T-cell (primary cell): ENCODE data around the gene METTL16. TPM values are rescaled to one million over a fixed set of nuclear protein-coding genes. Genes with fewer than 3 reads are reported as not detected.
"Not testable (repeated sequence)": the region's sequence is repeated elsewhere in the genome, so short reads cannot be mapped to it uniquely, and the experiment has no call there.

ENCODE experiments used
- ATAC-seq, 4 experiments: fragments of 200-7000 bp in 3 of 4; fragments of 150-1000 bp in 1 of 4; cut with Tn5 transposase; replicated peaks in 1 of 4; 1 replicate in 3 of 4; 2 replicates in 1 of 4; pipeline ENCODE4 v1.10.0; 2021; ENCODE audit warnings: moderate library complexity in 3 of 4, mild to moderate bottlenecking in 2 of 4, moderate number of reproducible peaks in 1 of 4
- CTCF ChIA-PET, 2 donors: fragments of 300-600 bp; sonication (Branson Sonifier 250); formaldehyde crosslinking; loops; one replicate each; lab custom pipeline; 2022; ENCODE audit warnings: antibody characterized with exemption in 2 of 2; lab: Charles Lee
- POLR2A ChIA-PET, 2 donors: fragments of 300-600 bp; sonication (Branson Sonifier 250); formaldehyde crosslinking; loops; one replicate each; lab custom pipeline; 2022; ENCODE audit warnings: antibody characterized with exemption in 2 of 2; lab: Charles Lee
- DNase-seq, 35 experiments: peaks; one replicate each; pipeline versions ENCODE4 v3.0.0 to v3.0.0-alpha.2; 2013 to 2023
- H3K27ac ChIP-seq: one replicate; pipeline ENCODE4 v1.5.1; 2013; ENCODE audit warnings: low read length
- H3K27me3 ChIP-seq, 2 experiments: replicated peaks in 1 of 2; 1 replicate in 1 of 2; 2 replicates in 1 of 2; pipeline versions ENCODE4 v1.6.1 to v1.7.0; 2013; ENCODE audit warnings: low read length in 1 of 2, mixed read lengths in 1 of 2; ENCODE audit not compliant: control insufficient read depth in 2 of 2, insufficient read depth in 2 of 2; ENCODE audit errors: extremely low read depth in 1 of 2
- H3K36me3 ChIP-seq, 2 donors: 1 replicate in 1 of 2; 2 replicates in 1 of 2; pipeline versions ENCODE4 v1.6.1 to v1.7.0; 2013; ENCODE audit warnings: low read length in 1 of 2; ENCODE audit not compliant: control insufficient read depth in 2 of 2, insufficient read depth in 1 of 2; ENCODE audit errors: extremely low read depth in 1 of 2
- H3K4me1 ChIP-seq, 2 experiments: 1 replicate in 1 of 2; 2 replicates in 1 of 2; pipeline versions ENCODE4 v1.6.1 to v1.7.0; 2013; ENCODE audit warnings: low read length in 2 of 2, mixed read lengths in 1 of 2; ENCODE audit not compliant: insufficient read depth in 2 of 2, control insufficient read depth in 1 of 2; ENCODE audit errors: extremely low read depth in 1 of 2
- H3K4me3 ChIP-seq, 2 donors: 1 replicate in 1 of 2; 2 replicates in 1 of 2; pipeline versions ENCODE4 v1.5.1 to v1.7.0; 2013; ENCODE audit warnings: mild to moderate bottlenecking in 2 of 2, low read length in 1 of 2, moderate library complexity in 1 of 2; ENCODE audit not compliant: control insufficient read depth in 1 of 2; ENCODE audit errors: extremely low read depth in 1 of 2
- H3K9me3 ChIP-seq: 2 replicates; pipeline ENCODE4 v1.7.0; 2013
- H3K27ac Mint-ChIP-seq, 2 donors: one replicate each; pipeline ENCODE4 v1.8.0; 2020 to 2021; ENCODE audit warnings: mild to moderate bottlenecking in 2 of 2, mixed read lengths in 2 of 2
- H3K27me3 Mint-ChIP-seq, 2 donors: one replicate each; pipeline ENCODE4 v1.8.0; 2021 to 2022; ENCODE audit warnings: mixed read lengths in 2 of 2
- H3K36me3 Mint-ChIP-seq: one replicate; pipeline ENCODE4 v1.8.0; 2021; ENCODE audit warnings: mixed read lengths
- H3K4me1 Mint-ChIP-seq, 3 donors: one replicate each; pipeline ENCODE4 v1.8.0; 2020 to 2022; ENCODE audit warnings: mixed read lengths in 3 of 3, mild to moderate bottlenecking in 1 of 3
- H3K4me3 Mint-ChIP-seq, 3 donors: one replicate each; pipeline ENCODE4 v1.8.0; 2020 to 2022; ENCODE audit warnings: mild to moderate bottlenecking in 3 of 3, mixed read lengths in 3 of 3, moderate library complexity in 3 of 3
- H3K9me3 Mint-ChIP-seq, 3 donors: one replicate each; pipeline ENCODE4 v1.8.0; 2020 to 2022; ENCODE audit warnings: mixed read lengths in 3 of 3
- WGBS: methylation state at CpG from one replicate; pipeline ENCODE4 v1.1.5; 2013; ENCODE audit warnings: missing lambda C conversion rate; ENCODE audit not compliant: insufficient coverage; 5-methylcytosine and 5-hydroxymethylcytosine counted together
- total RNA-seq, 35 experiments: library from RNA in 6 of 35; stranded (reverse) in 6 of 35; fragments of 120-200 nt in 1 of 35; gene quantifications; one replicate each; pipeline versions ENCODE4 v1.2.1 to v1.2.4 and lab custom pipeline; 2013 to 2026

The METTL16 gene
- total RNA-seq, 5 donors from 2014 or later (not counting 1 experiment from before 2014, with no cell fraction given): 43.0 to 51.1 (median 43.2) TPM

DNA sequence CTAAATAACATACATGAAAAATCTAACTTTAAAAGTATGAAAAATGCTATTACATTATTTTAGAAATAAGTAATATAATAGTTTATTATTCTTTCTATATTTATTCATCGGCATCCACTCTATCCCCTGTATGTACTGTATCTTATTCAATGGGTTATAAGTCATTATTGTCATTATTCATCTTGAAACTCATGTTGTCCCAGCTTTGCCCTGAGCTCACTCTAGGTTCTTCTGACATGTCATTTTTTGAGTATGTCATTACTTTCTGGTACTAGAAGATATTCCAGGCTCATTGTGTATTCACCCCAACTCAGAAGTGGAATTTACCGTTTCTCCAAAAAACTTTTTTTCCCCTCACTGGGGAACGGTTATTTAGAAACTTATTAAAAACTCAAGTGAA is 57.8 kb downstream of the METTL16 start:
- Histone ChIP-seq H3K4me1 (no peaks in the 10 kb centered on the region), H3K27me3 (no peaks in the 10 kb centered on the region), H3K4me3 (no peak overlapping the region), H3K27ac (no peak overlapping the region), H3K9me3 (no peaks in the 10 kb centered on the region), H3K36me3 (peaks cover 6 to 31% of the 10 kb centered on the region in 2 donors)
- no peaks in the 10 kb centered on the region for H3K27me3 Mint-ChIP-seq
- peaks cover 18% of the 10 kb centered on the region for H3K36me3 Mint-ChIP-seq
- no peak overlapping the region for H3K4me3 Mint-ChIP-seq
- ChIA-PET CTCF (no interaction called here), POLR2A (interaction anchor here in 1 of 2 donors (0.7 kb wide), 1 partner anchor 557 kb away, joined by 4 read pairs; no protein-coding TSS in a partner anchor)
- whole genome bisulfite sequencing: no CpG with 5 or more reads among the region's 3 CpGs
- H3K27ac Mint-ChIP-seq: no peak overlapping the region
- ATAC-seq (no peak), DNase-seq (no peak)
- H3K4me1 Mint-ChIP-seq: peaks cover 4 to 13% (median 12%) of the 10 kb centered on the region in 3 donors
- no peaks in the 10 kb centered on the region for H3K9me3 Mint-ChIP-seq

DNA sequence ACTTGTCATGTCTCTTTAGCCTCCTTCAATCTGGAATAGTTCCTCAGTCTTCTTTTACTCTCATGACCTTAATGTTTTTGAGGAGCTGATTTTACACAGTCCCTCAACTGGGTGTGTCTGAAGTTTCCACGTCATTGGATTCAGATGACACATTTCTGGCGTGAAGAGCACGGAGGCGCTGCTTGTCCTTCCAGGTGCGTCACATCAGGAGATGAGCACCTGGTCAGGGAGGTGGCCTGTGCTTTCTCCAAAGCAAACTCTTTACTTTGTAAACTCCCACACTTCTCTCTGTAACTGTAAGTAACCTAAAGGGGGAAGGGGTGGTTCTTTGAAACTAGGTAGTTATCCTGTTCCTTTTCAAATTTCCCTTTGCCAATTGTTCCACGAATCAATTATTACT is 58.4 kb downstream of the METTL16 start:
- H3K27me3 Mint-ChIP-seq: no peaks in the 10 kb centered on the region
- peaks cover 16% of the 10 kb centered on the region for H3K36me3 Mint-ChIP-seq
- Histone ChIP-seq H3K9me3 (no peaks in the 10 kb centered on the region), H3K27ac (no peak overlapping the region), H3K27me3 (no peaks in the 10 kb centered on the region), H3K4me3 (no peak overlapping the region), H3K36me3 (peaks cover 6 to 26% of the 10 kb centered on the region in 2 donors), H3K4me1 (no peaks in the 10 kb centered on the region)
- H3K4me1 Mint-ChIP-seq: peaks cover 4 to 13% (median 12%) of the 10 kb centered on the region in 3 donors
- POLR2A ChIA-PET: interaction anchor here in 1 of 2 donors (0.7 kb wide), 1 partner anchor 557 kb away, joined by 4 read pairs; no protein-coding TSS in a partner anchor
- ATAC-seq (no peak), DNase-seq (no peak)
- WGBS: 60% methylated on average over 1 of the region's 6 CpGs
- H3K4me3 Mint-ChIP-seq: no peak overlapping the region
- CTCF ChIA-PET: no interaction called here
- no peak overlapping the region for H3K27ac Mint-ChIP-seq
- no peaks in the 10 kb centered on the region for H3K9me3 Mint-ChIP-seq

DNA sequence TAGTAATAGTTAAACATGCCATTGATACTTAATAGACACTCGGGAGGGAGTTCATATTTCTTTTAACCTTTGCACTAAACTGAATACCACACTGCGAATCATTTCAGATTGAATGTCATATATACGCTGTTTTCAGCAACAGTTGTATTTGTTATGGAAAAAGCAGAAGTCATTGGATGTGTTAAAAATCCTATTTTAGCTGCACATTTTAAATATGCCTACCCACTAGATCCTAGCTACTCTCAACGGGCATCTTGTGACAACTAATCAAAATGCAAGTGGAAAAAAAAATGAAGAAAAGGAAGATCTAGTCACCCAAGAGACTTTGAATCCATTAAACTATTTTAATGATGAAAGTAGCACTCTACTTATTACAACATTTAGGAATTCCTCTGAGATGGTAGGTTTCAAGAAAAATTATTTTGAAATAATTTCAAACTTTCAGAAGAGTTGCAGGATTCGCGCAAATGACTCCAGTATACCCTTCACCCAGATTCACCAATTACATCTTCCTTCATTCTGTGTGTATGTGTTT is 59.4 kb downstream of the METTL16 start:
- Histone ChIP-seq H3K4me3 (no peak overlapping the region), H3K4me1 (no peaks in the 10 kb centered on the region), H3K36me3 (peaks cover 5 to 22% of the 10 kb centered on the region in 2 donors), H3K27ac (no peak overlapping the region), H3K27me3 (no peaks in the 10 kb centered on the region), H3K9me3 (no peaks in the 10 kb centered on the region)
- no CpG with 5 or more reads among the region's 6 CpGs for WGBS
- H3K36me3 Mint-ChIP-seq: peaks cover 8% of the 10 kb centered on the region
- H3K27me3 Mint-ChIP-seq: no peaks in the 10 kb centered on the region
- no peak for DNase-seq
- H3K4me1 Mint-ChIP-seq: peaks cover 4 to 13% (median 12%) of the 10 kb centered on the region in 3 donors
- no peak for ATAC-seq
- H3K9me3 Mint-ChIP-seq: no peaks in the 10 kb centered on the region
- no peak overlapping the region for H3K27ac Mint-ChIP-seq
- no peak overlapping the region for H3K4me3 Mint-ChIP-seq
- POLR2A ChIA-PET: interaction anchor here (0.6 to 0.7 kb wide), 2 partner anchors 226 to 260 kb away, joined by 5 to 10 read pairs; no protein-coding TSS in a partner anchor
- CTCF ChIA-PET: interaction anchor here in 1 of 2 donors (0.6 to 0.7 kb wide), 3 partner anchors 32 to 134 kb away, joined by 3 to 5 read pairs (median 3); no protein-coding TSS in a partner anchor

DNA sequence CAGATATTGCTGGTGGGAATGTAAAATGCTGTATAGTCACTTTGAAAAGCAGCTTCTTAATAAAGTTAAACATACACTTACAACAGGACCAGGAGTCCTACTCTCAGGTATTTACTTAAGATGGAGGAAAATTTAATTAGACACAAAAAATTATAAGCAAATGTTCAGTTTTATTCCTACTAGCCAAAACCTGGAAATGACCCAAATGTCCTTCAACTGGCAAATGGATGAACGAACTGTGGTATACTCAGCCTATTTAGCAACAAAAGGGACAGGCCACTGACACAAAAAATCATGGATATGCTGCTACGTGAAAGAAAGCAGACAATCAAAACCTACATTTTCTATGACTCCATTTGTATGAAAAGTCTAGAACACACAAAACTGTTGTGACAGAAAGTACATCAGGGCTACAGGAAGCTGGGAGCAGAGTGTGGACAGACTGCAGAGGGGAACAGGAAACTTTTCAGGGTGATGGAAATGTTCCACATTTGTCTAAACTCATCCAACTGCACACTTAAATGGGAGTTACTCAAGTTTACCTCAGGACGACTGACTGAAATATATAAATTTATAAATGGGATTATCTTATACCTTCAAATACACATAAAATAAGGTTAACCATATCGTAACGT is 61.6 kb downstream of the METTL16 start:
- Histone ChIP-seq H3K27ac (no peak overlapping the region), H3K9me3 (no peaks in the 10 kb centered on the region), H3K4me1 (no peaks in the 10 kb centered on the region), H3K36me3 (peaks cover 0 to 11% of the 10 kb centered on the region in 2 donors), H3K4me3 (no peak overlapping the region), H3K27me3 (no peaks in the 10 kb centered on the region)
- no peaks in the 10 kb centered on the region for H3K27me3 Mint-ChIP-seq
- H3K36me3 Mint-ChIP-seq: peaks cover 15% of the 10 kb centered on the region
- ChIA-PET POLR2A (no interaction called here), CTCF (no interaction called here)
- DNase-seq (no peak), ATAC-seq (no peak)
- peaks cover 0 to 5% (median 4%) of the 10 kb centered on the region in 3 donors for H3K9me3 Mint-ChIP-seq
- no peak overlapping the region for H3K4me3 Mint-ChIP-seq
- WGBS: 100% methylated on average over 2 of the region's 5 CpGs
- H3K4me1 Mint-ChIP-seq: peaks cover 4 to 13% (median 12%) of the 10 kb centered on the region in 3 donors
- peak overlapping the region in 1 of 2 donors; percentile 41 for H3K27ac Mint-ChIP-seq

DNA sequence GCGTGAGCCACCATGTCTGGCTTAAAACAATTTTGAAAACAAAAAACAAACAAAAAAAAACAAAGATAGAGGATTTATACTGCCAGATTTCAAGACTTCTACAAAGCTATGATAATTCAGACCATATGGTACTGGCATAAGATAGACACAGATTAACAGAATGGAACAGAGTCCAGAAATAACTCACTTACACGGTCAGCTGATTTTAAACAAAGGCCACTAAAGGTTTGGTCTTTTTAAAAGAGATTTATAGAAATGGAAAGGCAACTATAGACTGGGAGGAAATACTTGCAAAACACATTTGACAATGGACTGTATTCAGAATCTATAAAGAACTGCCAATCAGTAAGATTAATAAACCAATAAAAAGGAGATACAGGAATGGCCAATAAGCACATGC is 62.2 kb downstream of the METTL16 start:
- DNase-seq (no peak), ATAC-seq (no peak)
- H3K36me3 ChIP-seq: peaks cover 5 to 12% of the 10 kb centered on the region in 2 donors
- no peaks in the 10 kb centered on the region for H3K27me3 ChIP-seq
- H3K4me1 Mint-ChIP-seq: peaks cover 4 to 13% (median 12%) of the 10 kb centered on the region in 3 donors
- peaks cover 16% of the 10 kb centered on the region for H3K36me3 Mint-ChIP-seq
- ChIA-PET CTCF (no interaction called here), POLR2A (interaction anchor here in 1 of 2 donors (0.6 to 0.7 kb wide), 2 partner anchors 62 to 312 kb away, joined by 5 read pairs; no protein-coding TSS in a partner anchor)
- H3K4me1 ChIP-seq: no peaks in the 10 kb centered on the region
- no peak overlapping the region for H3K4me3 ChIP-seq
- no peaks in the 10 kb centered on the region for H3K9me3 ChIP-seq
- no peaks in the 10 kb centered on the region for H3K27me3 Mint-ChIP-seq
- peak overlapping the region in 1 of 2 donors; percentile 24 for H3K27ac Mint-ChIP-seq
- WGBS: 100% methylated on average over 1 of the region's 2 CpGs
- no peak overlapping the region for H3K4me3 Mint-ChIP-seq
- no peak overlapping the region for H3K27ac ChIP-seq
- H3K9me3 Mint-ChIP-seq: peaks cover 0 to 5% (median 4%) of the 10 kb centered on the region in 3 donors

DNA sequence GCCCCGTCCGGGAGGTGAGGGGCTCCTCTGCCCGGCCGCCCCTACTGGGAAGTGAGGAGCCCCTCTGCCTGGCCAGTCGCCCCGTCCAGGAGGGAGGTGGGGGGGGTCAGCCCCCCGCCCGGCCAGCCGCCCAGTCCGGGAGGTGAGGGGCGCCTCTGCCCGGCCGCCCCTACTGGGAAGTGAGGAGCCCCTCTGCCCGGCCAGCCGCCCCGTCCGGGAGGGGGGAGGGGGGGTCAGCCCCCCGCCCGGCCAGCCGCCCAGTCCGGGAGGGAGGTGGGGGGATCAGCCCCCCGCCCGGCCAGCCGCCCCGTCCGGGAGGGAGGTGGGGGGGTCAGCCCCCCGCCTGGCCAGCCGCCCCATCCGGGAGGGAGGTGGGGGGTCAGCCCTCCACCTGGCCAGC is 64.2 kb downstream of the METTL16 start:
- H3K27ac Mint-ChIP-seq, H3K27me3 Mint-ChIP-seq, POLR2A ChIA-PET, H3K27ac ChIP-seq, CTCF ChIA-PET, DNase-seq, H3K4me3 ChIP-seq, H3K9me3 ChIP-seq, H3K36me3 ChIP-seq, H3K27me3 ChIP-seq, H3K4me3 Mint-ChIP-seq, H3K4me1 ChIP-seq, ATAC-seq, H3K9me3 Mint-ChIP-seq: not testable (repeated sequence)
- WGBS: no CpG with 5 or more reads among the region's 29 CpGs
- Mint-ChIP-seq H3K36me3 (peaks cover 11% of the 10 kb centered on the region), H3K4me1 (peaks cover 2 to 13% (median 7%) of the 10 kb centered on the region in 3 donors)
